Forelimb muscle (tissue), 1 donor: ENCODE measurements around the gene DYNC1I1. TPM values are rescaled to one million over a fixed set of nuclear protein-coding genes. Genes with fewer than 3 reads are reported as not detected.

ENCODE experiments used
- DNase-seq: peaks from one replicate; pipeline ENCODE4 v3.0.0-alpha.2; 2013; ENCODE audit warnings: low read depth
- polyA plus RNA-seq: library from polyadenylated mRNA; unstranded; fragments of 120-200 nt; gene quantifications from one replicate; pipeline ENCODE4 v1.2.1, GENCODE V29; 2013; ENCODE audit not compliant: insufficient read length

The DYNC1I1 gene
- polyA plus RNA-seq, 1 donor, result 0.68 TPM

DNA sequence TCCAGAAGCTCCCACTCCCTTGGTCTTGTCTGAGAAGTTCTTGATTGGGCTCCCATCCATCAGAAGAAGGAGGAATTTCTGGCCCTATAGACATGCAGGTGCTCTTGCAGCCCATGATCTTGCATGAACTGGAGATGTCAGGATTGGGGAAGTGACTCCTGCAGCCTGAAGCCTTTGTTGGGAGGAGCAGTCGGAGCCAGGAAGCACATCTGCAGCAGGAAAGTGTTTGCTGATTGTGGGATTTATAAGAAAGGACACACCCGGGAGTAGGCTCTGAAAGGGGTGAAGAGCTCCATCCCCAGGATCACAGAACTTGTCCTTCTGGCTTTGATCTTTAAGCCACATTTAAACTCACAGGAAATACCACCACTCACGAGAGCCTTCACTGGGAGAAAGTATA lies 185.2 kb downstream of the DYNC1I1 start:
- DNase-seq, result no peak

DNA sequence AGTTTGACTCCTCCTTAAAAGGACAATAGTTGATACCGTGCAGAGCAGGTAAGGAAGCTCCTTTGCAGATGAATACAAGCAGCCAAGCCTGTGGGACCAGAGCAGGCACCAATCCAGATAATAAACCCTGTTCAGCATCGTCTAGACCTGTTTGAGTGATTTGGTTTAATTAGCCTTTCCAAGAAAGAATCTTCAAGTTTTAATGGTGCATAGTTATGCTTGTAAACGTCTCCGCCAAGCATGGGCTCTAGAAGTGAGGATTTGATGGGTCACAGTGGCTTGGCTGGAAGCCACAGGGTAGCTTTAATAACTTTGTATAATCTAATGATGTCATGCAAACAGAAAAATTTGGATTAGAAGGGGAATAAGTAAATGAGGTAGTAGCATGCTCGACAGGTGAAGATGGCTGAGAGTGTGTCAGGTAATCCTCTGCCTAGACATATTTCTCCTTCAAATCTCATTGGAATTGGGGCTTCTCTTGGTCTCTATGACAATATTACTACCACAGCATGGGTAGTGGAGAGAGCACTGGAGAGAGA lies 188.4 kb downstream of the DYNC1I1 start:
- no peak for DNase-seq

DNA sequence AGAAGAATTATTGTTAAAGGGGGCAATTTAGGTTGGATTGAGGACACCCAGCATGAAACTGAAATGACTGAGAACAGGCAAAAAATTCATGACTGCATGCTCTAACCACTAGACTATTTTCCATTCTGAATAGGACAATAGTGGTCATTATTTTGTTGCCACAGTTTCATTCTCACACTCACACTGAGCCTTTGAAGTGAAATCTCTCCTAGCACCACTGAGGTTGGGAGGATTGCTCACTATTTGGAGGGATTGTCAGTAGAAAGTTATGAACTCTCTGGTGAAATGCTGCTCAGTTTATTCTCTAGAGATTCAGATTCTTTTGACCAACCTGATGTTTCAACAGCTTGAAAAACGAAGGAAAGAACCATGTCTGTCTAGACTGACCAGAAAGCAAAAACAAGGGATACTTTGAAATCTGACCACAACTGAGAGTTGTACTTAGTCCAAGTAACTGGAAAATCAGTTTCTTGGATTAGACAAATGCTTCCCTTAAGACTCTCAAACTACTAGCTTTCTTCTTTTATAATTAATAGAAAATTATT lies 191.2 kb downstream of the DYNC1I1 start:
- DNase-seq, result no peak

DNA sequence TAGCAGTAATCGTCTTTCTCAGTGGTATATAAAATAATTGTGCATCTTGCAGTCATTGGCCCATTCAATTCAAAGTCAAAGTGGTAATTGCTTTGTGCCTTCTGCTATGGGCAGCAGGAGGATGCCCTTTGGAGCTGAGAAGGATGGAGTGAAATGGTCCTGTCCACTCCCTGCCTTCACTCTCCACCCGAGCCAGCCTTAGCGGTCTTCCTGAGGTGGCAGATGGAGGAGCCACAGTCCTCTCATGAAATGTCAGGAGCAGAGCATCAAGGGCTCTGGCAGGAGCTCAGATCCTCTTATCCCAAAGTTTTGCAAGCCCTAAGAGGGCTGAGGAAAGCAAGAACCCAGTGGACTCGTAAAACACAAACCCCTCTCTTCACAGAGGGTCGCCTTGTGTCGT lies 199.4 kb downstream of the DYNC1I1 start:
- no peak for DNase-seq

DNA sequence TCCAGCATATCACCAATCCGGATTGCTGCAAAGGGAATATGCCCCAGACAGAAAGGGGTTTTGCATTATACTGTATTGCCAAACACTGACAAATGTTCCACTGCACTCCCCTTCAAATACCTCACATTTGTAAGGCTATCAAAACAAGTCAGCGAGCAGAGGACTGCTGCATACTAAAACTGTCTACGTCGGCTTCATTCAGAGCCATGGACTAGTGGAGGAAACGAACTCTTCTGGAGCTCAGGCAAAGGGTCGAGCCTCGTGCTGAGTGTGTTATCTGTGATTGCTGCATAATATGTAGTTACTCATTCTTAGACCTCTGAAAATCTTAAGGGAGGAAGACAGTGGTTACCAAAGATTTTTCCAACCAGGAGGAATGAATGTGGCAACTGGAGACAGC lies 200.2 kb downstream of the DYNC1I1 start:
- no peak for DNase-seq

DNA sequence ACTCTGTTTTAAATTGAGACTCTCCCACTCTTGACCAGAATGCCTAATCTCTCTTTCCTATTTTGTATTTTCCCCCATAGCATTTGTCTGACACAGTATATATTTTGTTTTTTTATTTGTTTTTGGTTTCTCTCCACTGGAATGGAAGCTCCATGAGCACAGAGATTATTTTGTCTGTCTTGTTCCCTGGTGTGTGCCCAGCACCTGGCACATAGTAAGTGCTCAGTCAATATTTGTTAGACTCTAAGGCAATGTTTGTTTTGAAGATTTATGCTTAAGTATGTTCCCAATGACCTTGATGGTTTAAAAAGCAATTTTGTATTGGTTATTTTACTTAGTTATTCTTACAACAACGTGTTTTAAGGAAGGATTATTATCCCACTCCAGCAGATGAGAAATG lies 201.8 kb downstream of the DYNC1I1 start:
- no peak for DNase-seq

DNA sequence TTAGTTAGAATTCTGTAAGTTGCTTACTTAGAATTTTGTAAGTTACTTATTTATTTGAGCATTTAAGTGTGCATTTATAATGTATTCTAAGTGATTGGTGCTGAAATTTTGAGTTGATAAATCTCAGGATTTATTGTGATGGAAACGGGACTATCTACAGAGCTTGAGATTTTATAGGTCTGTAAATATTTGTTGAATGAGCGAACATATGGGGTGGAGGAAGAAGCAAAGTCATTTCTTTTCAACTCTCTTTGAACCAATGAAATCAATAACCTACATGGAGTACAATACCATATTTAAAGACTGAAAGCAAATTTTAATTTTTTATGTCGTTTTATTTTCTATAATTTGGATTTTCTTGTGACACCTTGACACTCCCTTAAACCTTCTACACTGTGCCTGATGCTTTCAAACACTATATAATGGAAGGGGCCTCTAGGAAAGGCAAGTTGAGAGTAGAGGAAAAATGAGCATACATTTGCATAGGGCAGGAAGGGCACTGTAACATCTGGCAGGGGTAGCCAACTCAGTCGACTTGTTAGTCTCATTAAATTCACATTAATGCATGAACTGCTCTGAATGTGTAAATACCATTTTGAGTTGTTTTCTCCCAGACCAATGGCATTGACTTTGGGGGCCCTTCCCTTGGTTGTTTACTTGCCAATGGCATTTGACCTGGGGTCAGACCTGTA lies 204.2 kb downstream of the DYNC1I1 start:
- no peak for DNase-seq

DNA sequence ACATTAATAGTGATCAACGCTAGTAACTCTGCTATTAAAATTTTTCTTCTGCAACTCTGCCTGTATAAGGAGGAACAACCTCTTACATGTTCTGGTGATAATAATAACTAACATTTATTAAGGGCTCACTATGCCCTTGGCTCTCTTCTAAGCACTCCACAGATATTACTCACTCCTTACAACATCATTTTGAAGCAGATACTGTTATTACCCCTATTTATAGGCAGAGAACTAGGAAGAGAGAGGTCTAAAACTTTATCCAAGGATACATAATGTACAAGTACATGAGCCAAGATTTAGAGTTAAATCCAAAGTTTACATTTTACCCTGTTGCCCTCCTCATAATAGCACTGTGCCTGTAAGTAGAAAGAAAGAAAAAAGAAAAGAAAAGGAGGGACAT lies 205.6 kb downstream of the DYNC1I1 start:
- DNase-seq, result no peak

DNA sequence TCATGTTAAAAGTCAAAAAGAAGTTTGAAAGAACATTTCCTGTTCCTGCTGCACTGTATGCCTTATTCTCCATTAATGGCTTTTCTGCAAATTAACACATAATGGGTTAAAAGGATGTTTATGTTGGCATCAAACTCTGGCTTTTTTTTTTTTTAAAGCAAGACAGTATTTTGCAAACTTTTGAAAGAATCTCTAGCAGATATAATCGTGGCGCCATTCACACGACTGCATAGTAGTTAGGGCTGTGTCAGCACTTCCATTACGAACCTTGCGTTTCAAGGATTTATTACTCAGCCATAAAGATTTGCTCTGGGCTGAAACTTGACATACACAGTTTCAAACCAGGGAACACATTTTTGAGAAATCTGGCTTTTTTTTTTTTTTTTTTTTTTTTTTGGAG lies 207.8 kb downstream of the DYNC1I1 start:
- DNase-seq, result no peak

DNA sequence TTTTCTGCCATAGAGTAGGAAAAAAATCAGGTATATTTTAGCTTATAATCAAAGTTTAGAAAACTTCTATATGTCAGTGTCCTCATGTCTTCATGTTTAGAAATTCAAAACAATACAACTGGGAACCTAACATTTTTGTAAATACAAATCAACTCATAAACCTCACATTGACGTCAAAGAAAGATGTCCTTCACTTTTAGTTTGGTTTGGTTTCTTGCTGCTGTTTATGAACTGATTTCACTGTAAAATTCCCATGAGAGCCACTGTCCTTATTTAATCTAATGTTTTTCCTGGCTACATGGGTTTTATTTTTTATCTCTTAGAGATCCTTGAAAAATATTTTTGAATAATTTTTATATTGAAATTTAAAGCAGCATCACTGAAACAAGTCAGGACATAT lies 208.4 kb downstream of the DYNC1I1 start:
- no peak for DNase-seq

DNA sequence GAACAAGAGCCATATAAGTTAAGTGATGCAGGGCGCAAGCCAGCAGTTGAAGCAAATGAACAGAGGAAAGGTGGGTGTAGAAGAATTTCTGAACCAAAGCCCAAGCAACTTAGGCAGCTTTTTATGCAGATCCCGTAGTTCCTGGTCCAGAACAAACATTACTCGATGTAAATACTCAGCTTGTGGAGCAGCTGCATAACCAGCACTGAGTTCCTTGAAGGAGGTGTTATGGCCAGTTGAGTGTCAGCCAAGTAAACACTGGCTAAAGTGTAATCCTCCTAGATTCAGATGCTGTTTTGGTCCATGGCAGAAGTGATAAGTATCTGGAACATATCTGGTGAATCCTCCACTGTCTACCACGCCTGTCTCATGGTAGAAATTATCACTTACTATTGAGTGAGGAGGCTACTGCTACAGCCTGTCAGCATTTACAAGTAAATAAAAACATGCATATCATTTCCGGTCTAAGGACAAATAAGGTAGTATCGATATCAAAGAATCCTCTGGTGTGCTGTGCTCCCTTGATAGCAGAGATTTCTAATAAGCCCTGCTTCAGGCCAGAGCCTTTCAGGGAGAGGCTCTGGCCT lies 213.9 kb downstream of the DYNC1I1 start:
- DNase-seq, result no peak

DNA sequence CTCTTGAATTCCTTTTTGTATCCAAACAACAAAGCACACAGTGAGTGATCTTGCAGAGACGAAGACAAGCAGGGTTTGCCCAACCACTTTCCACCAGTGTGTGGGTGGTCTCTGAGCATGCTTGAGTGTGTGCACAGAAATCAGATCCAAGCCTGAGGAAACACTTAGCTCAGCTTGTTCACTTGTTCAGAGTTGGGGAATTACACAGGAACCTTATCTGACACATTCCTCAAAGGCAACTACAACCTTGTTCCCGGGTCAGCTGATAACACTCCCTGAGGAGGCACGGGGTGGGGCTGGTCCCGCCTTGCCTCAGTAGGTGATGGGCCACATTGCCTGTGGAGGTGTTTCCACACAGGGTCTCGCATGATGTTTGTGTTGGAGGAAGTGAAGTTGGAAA lies 216.9 kb downstream of the DYNC1I1 start:
- no peak for DNase-seq

DNA sequence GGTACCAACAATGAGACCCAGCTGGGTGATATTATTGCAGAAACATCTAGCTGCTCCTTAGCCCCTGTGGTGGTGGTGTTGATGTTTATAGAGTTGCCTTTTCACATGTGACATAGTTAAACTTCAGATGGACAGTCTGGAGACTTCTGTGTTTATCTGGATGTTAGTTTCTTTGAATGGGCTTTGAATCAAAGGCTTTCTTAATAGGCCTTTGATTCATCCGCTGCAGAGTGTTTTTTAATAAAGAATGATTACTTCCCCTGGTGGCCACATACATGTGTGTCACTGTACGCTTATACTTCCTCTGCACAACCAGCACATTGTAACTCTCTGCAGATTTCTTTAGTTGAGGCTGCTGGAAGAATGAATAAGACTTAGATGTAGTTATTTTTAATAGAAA lies 221.0 kb downstream of the DYNC1I1 start:
- DNase-seq, result no peak

DNA sequence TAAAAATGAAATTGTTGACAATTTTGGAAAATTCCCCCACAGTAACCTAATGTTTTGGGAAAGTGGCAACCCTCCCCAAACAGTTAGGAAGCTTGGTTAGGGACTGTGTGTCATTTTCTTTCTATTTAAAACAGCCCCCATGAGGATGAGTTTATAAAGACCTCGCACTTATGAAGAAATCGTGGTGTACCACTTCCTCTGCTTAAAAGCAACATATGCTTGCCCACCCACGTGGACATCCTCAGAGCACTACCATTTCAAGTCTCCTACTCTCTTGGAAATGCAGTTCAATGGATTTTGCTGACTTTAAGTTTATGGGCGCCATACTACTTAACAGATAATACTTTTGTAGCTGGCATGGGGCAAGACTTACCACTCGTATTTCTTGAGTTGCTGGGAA lies 223.8 kb downstream of the DYNC1I1 start:
- DNase-seq, result no peak

DNA sequence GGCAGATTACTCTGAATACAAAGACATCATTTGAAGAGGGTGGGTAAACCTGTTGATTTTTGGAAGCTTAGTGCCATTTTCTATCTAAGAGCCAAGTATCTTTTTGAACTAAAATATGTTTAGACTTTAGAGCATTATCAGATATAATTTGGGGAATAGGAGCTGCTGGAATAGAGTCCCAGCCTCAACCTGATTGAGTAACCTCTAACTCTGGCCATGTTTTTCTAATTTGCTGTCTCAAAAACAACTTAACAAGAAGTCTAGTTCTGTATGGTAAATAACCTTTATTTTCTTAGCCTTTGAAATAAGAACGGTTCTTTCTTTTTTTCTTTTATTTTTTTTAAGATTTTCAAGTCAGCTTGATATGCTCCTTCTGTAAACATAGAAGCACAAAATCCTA lies 224.5 kb downstream of the DYNC1I1 start:
- no peak for DNase-seq

DNA sequence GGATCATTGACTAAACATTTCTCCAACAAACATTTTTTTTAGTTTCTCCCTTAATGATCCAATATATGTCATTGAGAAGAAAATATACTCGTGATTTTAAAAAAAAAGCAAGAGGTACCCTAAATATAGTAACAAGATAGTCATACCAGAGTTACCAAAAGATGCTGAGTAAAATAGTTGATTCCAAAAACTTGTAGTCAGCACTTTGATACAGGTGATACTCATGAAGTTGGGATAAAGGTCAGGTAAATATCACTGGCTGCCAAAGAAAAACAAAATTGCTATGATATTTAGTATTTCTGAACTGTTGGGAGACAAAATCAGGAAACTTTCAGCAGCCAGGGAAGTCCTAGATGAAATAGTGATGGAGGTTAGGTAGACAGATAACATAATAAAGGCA lies 225.3 kb downstream of the DYNC1I1 start:
- DNase-seq, result no peak

DNA sequence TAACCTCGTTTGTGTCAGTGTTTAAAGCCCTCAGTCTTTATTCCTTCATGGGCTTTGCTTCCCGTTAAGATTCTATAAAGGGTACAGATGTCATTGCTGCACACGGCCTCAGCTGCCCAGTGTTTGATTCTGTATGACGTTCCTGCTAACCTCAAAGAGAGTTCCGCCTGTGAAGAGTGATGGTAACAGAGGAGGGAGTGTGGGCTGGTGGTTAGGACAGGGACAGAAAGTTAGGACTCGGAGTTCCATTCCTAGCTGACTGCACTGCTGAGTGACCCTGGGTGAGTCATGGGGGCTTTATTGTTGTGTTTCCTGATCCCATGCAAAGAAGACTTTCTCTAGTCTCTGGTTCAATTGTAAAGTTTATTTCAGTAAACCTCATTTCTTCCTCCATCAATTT lies 227.1 kb downstream of the DYNC1I1 start:
- no peak for DNase-seq

DNA sequence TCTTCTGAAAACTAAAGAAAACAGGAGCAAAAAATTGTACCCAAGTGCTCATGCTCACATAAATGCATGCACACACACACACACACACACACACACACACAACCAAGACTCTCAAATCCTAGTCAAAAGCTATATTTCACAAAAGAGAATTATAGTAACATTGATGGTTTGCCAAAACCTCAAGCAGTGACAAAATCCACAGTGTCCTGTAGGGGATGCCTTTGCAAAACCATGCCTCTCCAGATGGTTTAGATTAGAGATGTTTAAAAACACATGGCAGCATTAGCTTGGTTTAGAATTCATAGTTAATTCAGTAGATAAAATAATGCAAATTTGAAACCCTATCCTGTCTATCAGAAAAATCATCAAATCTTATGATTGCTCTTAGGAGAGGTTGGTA lies 232.2 kb downstream of the DYNC1I1 start:
- DNase-seq, result peak; percentile 4

DNA sequence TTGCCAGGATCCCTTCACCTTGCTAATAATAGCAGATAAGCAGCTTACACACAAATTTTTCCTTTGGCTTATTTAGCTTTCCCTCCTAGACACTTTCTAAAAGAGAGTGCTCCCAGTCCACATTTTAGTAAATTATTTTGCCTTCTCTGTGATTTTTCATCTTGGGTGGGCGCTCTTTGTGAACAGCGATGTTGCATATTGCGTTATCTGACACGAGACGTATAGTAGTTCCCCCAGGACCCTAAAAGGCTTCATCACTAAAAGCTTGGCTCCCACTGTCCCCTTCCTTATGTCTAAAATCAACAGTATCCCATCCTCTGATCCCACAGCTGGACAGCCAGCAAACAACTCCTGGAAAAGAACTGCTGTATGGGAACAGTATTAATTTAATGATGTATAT lies 232.9 kb downstream of the DYNC1I1 start:
- DNase-seq, result no peak

DNA sequence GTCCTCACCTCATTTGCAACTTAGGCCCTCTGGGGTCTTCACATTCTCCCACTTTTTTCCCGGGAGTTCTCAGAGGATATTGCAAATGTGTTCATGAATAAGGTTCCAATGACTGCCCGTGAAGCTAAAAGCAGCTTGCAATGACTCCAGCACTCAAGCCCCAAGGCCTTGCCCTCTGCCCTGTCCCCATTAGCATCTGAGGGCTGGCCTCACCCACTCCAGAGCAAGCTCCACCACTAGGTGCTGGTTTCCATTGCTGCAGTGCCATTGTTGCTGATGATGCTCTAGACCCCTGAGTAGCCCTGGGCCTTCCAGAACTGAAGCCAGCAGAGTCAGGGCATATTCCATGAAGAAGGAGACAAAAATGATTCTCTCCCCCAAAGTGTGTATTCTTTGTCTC lies 236.8 kb downstream of the DYNC1I1 start:
- DNase-seq, result no peak

DNA sequence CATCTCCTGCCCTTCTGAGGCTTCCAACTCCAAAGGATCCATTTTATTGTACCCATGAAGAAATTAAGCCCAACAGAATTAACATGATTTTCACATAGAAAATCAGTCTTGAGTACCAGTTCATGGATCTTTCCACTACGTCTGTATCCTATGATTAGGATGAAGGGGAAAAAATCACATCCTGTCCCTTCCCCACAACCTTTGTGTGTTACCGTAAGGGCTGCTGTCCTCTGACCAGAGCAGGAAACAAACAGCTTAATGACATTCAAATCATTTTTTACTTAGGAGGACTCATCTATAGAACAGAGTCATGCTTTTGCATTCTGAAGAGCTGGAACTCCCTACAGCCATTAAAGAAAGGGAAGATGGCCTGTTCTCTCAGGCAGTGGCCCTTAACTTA lies 241.5 kb downstream of the DYNC1I1 start:
- no peak for DNase-seq

DNA sequence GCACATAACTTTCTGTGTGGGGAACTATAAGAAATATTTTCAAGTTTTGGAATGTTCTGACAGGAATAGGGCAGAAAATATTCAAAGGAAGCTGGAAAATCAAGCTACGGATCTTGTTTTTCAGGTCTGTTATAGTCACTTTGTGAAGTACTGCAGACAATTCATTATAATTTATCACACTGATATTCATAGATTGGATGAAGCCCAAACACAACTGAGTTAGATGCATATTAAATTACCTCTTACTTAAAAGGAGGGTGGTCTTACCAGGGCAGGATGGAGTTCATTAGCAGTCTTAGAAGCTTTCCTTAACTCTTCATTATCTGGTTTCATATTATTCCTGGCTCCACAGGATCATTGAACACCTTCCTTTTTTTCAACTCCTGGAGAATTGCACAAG lies 242.3 kb downstream of the DYNC1I1 start:
- no peak for DNase-seq

DNA sequence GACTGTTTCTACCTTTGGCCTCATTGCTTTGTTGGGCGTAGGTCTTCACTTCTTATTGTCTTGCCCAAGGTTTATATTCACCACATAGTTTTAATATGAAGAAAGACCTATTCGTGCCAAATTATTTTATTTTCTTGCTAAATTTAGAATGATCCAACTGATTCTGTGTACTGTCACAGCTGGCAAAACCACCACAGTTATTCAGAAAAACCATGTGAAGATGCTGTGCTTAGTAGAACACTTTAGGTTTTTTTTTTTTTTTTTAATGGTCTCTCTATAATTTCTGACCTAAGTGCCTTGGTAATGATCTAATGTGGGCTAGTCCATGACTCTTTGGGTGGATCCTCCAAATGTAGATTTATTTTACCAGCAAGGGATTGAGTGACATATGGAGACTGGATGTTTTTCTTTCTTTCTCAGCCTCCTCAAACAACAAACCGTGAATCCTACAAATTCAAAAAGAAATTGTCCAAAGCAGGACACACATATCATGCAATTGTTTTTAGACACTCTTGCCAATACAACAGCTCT lies 243.8 kb downstream of the DYNC1I1 start:
- no peak for DNase-seq
